D721Med (cell line): Measurements from ENCODE around the gene AGFG2.
"Not testable (repeated sequence)": the region's sequence is repeated elsewhere in the genome, so short reads cannot be mapped to it uniquely, and the experiment has no call there.

Experiments
- DNase-seq: peaks from one replicate; pipeline ENCODE4 v3.0.0; 2011; ENCODE audit warnings: low spot score; ENCODE audit not compliant: insufficient read length
- FAIRE-seq: peaks from 2 replicates; lab custom pipeline; 2011; peaks lifted over from hg19 to GRCh38; lab: Jason Lieb, UNC
- CTCF ChIP-seq: IDR thresholded peaks from 2 replicates; pipeline ENCODE4 v1.5.1; 2012; ENCODE audit warnings: mild to moderate bottlenecking, control low read depth; ENCODE audit not compliant: insufficient read depth; ENCODE audit errors: missing control alignments

AGFG2 gene

GRCh38 chr7:100563100-100563564 lies 24.1 kb downstream of the AGFG2 start:
- DNase-seq (no peak), FAIRE-seq (no peak)
- TF ChIP-seq CTCF = no peak

GRCh38 chr7:100563809-100564400 lies 24.9 kb downstream of the AGFG2 start:
- peak; percentile 77 for TF ChIP-seq CTCF
- no peak for FAIRE-seq
- peak; percentile 97 for DNase-seq

- DNase-seq, FAIRE-seq: not testable (repeated sequence)
Measured at GRCh38 chr7:100564405-100564804, 25.4 kb downstream of the AGFG2 start.

GRCh38 chr7:100565133-100565571 lies 26.1 kb downstream of the AGFG2 start:
- FAIRE-seq (no peak), DNase-seq (no peak)
- no peak for TF ChIP-seq CTCF

- DNase-seq (no peak), FAIRE-seq (no peak)
- TF ChIP-seq CTCF = no peak
Measured at GRCh38 chr7:100566018-100566531, 27.1 kb downstream of the AGFG2 start.

- DNase-seq (no peak), FAIRE-seq (no peak)
- TF ChIP-seq CTCF = no peak
Measured at GRCh38 chr7:100567031-100567730, 28.2 kb downstream of the AGFG2 start.

- FAIRE-seq (no peak), DNase-seq (no peak)
- TF ChIP-seq CTCF = no peak
Measured at GRCh38 chr7:100567751-100568175, 28.8 kb downstream of the AGFG2 start.
